Testis (tissue), 2 donors: ENCODE results near the gene PTPRR.

ENCODE experiments used
- POLR2A ChIP-seq: fragments of 450-650 bp; IDR thresholded peaks from one replicate; pipeline ENCODE4 v1.6.1; 2017; ENCODE audit warnings: antibody characterized with exemption, mild to moderate bottlenecking, moderate library complexity
- TF ChIP-seq, protein P1 (sequence below), 3 experiments: fragments of 450-650 bp in 2 of 3; fragments of 200-600 bp in 1 of 3; sonication (generic) in 1 of 3; IDR thresholded peaks; one replicate each; pipeline ENCODE4 v1.5.1; 2016 to 2019; ENCODE audit warnings: antibody characterized with exemption in 3 of 3, mild to moderate bottlenecking in 2 of 3, moderate library complexity in 1 of 3

DNA sequence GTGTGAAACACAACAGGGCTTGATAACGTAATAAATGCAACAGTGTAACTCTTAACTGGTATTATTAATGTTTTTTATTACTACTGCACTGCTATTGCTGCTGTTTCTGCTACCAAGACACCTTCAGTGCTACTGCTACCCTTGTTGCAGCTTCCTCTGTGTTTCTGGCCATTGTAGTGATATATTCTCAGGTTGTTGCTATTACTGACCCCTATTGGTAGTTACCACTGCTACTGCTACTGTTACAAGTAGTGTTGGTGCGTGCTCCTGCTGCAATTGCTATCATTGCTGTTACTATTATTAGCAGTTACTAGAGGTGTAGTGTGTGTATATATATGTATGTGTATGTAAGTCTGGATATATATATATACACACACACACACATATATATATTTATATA is 196.1 kb downstream of the PTPRR start:
- TF ChIP-seq, protein P1, sequence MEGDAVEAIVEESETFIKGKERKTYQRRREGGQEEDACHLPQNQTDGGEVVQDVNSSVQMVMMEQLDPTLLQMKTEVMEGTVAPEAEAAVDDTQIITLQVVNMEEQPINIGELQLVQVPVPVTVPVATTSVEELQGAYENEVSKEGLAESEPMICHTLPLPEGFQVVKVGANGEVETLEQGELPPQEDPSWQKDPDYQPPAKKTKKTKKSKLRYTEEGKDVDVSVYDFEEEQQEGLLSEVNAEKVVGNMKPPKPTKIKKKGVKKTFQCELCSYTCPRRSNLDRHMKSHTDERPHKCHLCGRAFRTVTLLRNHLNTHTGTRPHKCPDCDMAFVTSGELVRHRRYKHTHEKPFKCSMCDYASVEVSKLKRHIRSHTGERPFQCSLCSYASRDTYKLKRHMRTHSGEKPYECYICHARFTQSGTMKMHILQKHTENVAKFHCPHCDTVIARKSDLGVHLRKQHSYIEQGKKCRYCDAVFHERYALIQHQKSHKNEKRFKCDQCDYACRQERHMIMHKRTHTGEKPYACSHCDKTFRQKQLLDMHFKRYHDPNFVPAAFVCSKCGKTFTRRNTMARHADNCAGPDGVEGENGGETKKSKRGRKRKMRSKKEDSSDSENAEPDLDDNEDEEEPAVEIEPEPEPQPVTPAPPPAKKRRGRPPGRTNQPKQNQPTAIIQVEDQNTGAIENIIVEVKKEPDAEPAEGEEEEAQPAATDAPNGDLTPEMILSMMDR (IDR thresholded peaks at IDR 0.05), result no peak
- no peak for TF ChIP-seq POLR2A
